Gastrocnemius medialis (tissue), 4 donors: Measurements from ENCODE around the gene MCM7. TPM values are rescaled to one million over a fixed set of nuclear protein-coding genes. Genes with fewer than 3 reads are reported as not detected.

ENCODE experiments used
- ATAC-seq, 2 donors: fragments of 150-250 bp; one replicate each; pipeline ENCODE4 v1.9.1; 2016
- DNase-seq, 2 donors: peaks; one replicate each; pipeline ENCODE4 v3.0.0-alpha.2; 2019
- H3K27ac ChIP-seq, 4 donors: fragments of 200-600 bp; sonication (generic); 1 replicate in 1 of 4; 2 replicates in 3 of 4; pipeline ENCODE4 v1.5.1; 2016 to 2018; ENCODE audit warnings: mild to moderate bottlenecking in 2 of 4, moderate library complexity in 1 of 4
- H3K27me3 ChIP-seq, 3 donors: fragments of 200-600 bp; sonication (generic) in 2 of 3; 1 replicate in 1 of 3; 2 replicates in 2 of 3; pipeline versions ENCODE4 v1.5.1 to v1.6.0; 2016 to 2019; ENCODE audit warnings: mild to moderate bottlenecking in 1 of 3, moderate library complexity in 1 of 3
- H3K36me3 ChIP-seq, 2 donors: fragments of 200-600 bp; sonication (generic) in 1 of 2; one replicate each; pipeline ENCODE4 v1.5.1; 2017 to 2018
- H3K4me1 ChIP-seq, 2 donors: fragments of 200-600 bp; sonication (generic) in 1 of 2; one replicate each; pipeline ENCODE4 v1.5.1; 2016 to 2017; ENCODE audit warnings: mild to moderate bottlenecking in 2 of 2
- H3K4me3 ChIP-seq, 4 donors: fragments of 200-600 bp; sonication (generic) in 3 of 4; 1 replicate in 1 of 4; 2 replicates in 3 of 4; pipeline ENCODE4 v1.5.1; 2016 to 2019; ENCODE audit warnings: mild to moderate bottlenecking in 2 of 4
- H3K9me3 ChIP-seq, 3 donors: fragments of 200-600 bp; sonication (generic) in 2 of 3; 1 replicate in 1 of 3; 2 replicates in 2 of 3; pipeline ENCODE4 v1.5.1; 2016 to 2019
- POLR2A ChIP-seq, 2 donors: fragments of 450-650 bp; IDR thresholded peaks; one replicate each; pipeline ENCODE4 v1.6.1; 2017; ENCODE audit warnings: antibody characterized with exemption in 2 of 2, mild to moderate bottlenecking in 2 of 2, moderate library complexity in 2 of 2
- in situ Hi-C, 4 donors: fragments of 200-750 bp; cut with MboI; loops; one replicate each; pipeline versions ENCODE4 v1.15.0 to v1.8.0; 2017; ENCODE audit warnings: low sequenced_read_pairs in 4 of 4
- intact Hi-C: fragments of 100-400 bp; cut with DNase I; formaldehyde crosslinking; loops from one replicate; pipeline ENCODE4 v1.15.1; 2023; ENCODE audit warnings: low total_unique reads
- microRNA counts, 2 donors: library from miRNA; unstranded; fragments of <30 nt; microRNA quantifications; one replicate each; lab custom pipeline; 2016
- microRNA-seq, 2 donors: library from miRNA; unstranded; fragments of <30 nt; microRNA quantifications; one replicate each; pipeline ENCODE4, GENCODE V29; 2016; ENCODE audit warnings: borderline replicate concordance in 2 of 2
- total RNA-seq, 4 donors: library from RNA; depleted of rRNA; stranded (reverse); fragments of >200 nt; gene quantifications; one replicate each; pipeline versions ENCODE4 v1.1.0 to v1.2.3, GENCODE V29; 2016
- TF ChIP-seq, protein P1 (sequence below), 5 experiments: fragments of 450-650 bp in 3 of 5; fragments of 200-600 bp in 2 of 5; sonication (generic) in 2 of 5; IDR thresholded peaks in 4 of 5; conservative IDR thresholded peaks in 1 of 5; 1 replicate in 4 of 5; 2 replicates in 1 of 5; pipeline ENCODE4 v1.5.1; 2016 to 2019; ENCODE audit warnings: antibody characterized with exemption in 5 of 5, mild to moderate bottlenecking in 3 of 5, moderate library complexity in 3 of 5

MCM7 gene
- total RNA-seq, 4 donors from 2014 or later: 23.9 to 45.7 (median 36.1) TPM

DNA sequence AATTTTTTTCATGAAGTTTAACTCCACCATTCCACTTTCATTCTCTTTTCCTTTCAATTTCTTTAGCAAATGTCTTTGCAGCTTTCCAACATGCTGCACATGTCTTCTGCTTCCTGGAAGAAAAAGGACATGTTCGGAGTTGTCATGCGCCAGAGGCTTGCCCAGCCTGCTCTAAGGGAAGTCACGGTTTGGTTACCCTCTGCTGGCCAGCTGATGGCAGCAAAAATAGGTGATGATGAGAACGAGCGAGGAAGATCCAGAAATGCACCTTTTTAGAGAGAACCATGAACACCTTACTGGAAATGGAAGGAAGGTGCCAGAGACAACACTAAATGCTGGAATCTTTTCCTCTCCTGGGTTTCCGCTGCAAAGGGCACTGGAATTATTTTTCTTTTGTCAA, 56.5 kb downstream of the MCM7 start:
- no peak for DNase-seq
- no peaks in the 10 kb centered on the region for H3K9me3 ChIP-seq
- no peaks in the 10 kb centered on the region for H3K36me3 ChIP-seq
- no peak overlapping the region for H3K4me3 ChIP-seq
- H3K4me1 ChIP-seq: no peaks in the 10 kb centered on the region
- no peak for ATAC-seq
- no peak overlapping the region for H3K27ac ChIP-seq
- intact Hi-C loops (no loop called here), in situ Hi-C loops (no loop called here)
- H3K27me3 ChIP-seq: no peaks in the 10 kb centered on the region
- TF ChIP-seq, protein P1, sequence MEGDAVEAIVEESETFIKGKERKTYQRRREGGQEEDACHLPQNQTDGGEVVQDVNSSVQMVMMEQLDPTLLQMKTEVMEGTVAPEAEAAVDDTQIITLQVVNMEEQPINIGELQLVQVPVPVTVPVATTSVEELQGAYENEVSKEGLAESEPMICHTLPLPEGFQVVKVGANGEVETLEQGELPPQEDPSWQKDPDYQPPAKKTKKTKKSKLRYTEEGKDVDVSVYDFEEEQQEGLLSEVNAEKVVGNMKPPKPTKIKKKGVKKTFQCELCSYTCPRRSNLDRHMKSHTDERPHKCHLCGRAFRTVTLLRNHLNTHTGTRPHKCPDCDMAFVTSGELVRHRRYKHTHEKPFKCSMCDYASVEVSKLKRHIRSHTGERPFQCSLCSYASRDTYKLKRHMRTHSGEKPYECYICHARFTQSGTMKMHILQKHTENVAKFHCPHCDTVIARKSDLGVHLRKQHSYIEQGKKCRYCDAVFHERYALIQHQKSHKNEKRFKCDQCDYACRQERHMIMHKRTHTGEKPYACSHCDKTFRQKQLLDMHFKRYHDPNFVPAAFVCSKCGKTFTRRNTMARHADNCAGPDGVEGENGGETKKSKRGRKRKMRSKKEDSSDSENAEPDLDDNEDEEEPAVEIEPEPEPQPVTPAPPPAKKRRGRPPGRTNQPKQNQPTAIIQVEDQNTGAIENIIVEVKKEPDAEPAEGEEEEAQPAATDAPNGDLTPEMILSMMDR (IDR thresholded peaks at IDR 0.05 in 4 of 5, conservative IDR thresholded peaks at IDR 0.05 in 1 of 5): no peak
- TF ChIP-seq POLR2A (IDR thresholded peaks at IDR 0.05): no peak

MicroRNAs encoded within 50 kb of the gene (microRNA counts, 767-probe panel; counts per million panel counts)
- microRNA hsa-miR-106b-5p (lab: Ali Mortazavi, UCI): 356 to 448 counts per million in 2 donors
- 7,145 to 7,417 counts per million in 2 donors for microRNA hsa-miR-25-3p (lab: Ali Mortazavi, UCI)
- microRNA hsa-miR-93-5p (lab: Ali Mortazavi, UCI): 448 to 2,451 counts per million in 2 donors

Small RNA genes within 50 kb of the gene (microRNA-seq; reads per million reads assigned to microRNA genes)
- gene MIR106B: 607 to 738 reads per million in 2 donors
- gene MIR25: 211 to 225 reads per million in 2 donors
- 1,053 to 1,156 reads per million in 2 donors for gene MIR93

Other genes starting within 250 kb of the MCM7 start
- not detected for gene OR2AE1, start 224.4 kb downstream of the MCM7 start, total RNA-seq
- gene TRIM4, start 181.9 kb downstream of the MCM7 start, total RNA-seq: 10 to 100 TPM in 1 of 4 donors, 1 to 10 TPM in 3; 6.4 to 10.5 (median 7.7) TPM
- not detected for gene GJC3, start 171.8 kb downstream of the MCM7 start, total RNA-seq
- 10 to 100 TPM in 1 of 4 donors, 1 to 10 TPM in 2, not detected in 1; 2.6 to 10.3 (median 4.2) TPM for gene AZGP1, start 125.4 kb downstream of the MCM7 start, total RNA-seq
- 10 to 100 TPM; 15.0 to 17.7 (median 15.5) TPM for gene ZKSCAN1, start 85.8 kb downstream of the MCM7 start, total RNA-seq
- gene ZSCAN21, start 51.6 kb downstream of the MCM7 start, total RNA-seq: 10 to 100 TPM; 14.4 to 26.4 (median 22.3) TPM
- 10 to 100 TPM; 11.2 to 19.2 (median 16.1) TPM for gene ZNF3, start 19.7 kb downstream of the MCM7 start, total RNA-seq
- 10 to 100 TPM; 32.6 to 57.9 (median 39.4) TPM for gene COPS6, start 12.4 kb downstream of the MCM7 start, total RNA-seq
- 10 to 100 TPM in 2 of 4 donors, 1 to 10 TPM in 2; 7.2 to 13.8 (median 10.8) TPM for gene AP4M1, start 246 bp upstream of the MCM7 start, total RNA-seq
- 10 to 100 TPM; 38.6 to 71.7 (median 56.6) TPM for gene TAF6, start 18.0 kb upstream of the MCM7 start, total RNA-seq
- gene CNPY4, start 18.2 kb upstream of the MCM7 start, total RNA-seq: 1 to 10 TPM; 2.0 to 5.0 (median 2.4) TPM
- gene MBLAC1, start 25.6 kb upstream of the MCM7 start, total RNA-seq: 1 to 10 TPM; 1.4 to 7.4 (median 3.1) TPM
- 100 to 1,000 TPM in 3 of 4 donors, 10 to 100 TPM in 1; 97.6 to 141 (median 127) TPM for gene LAMTOR4, start 47.5 kb upstream of the MCM7 start, total RNA-seq
- gene TRAPPC14, start 57.3 kb upstream of the MCM7 start, total RNA-seq: 1 to 10 TPM; 3.0 to 6.1 (median 4.2) TPM
- 1 to 10 TPM in 2 of 4 donors, under 1 TPM in 1, not detected in 1; 0.53 to 1.9 (median 1.6) TPM for gene GAL3ST4, start 67.2 kb upstream of the MCM7 start, total RNA-seq
- 1 to 10 TPM in 1 of 4 donors, not detected in 3; 4.0 TPM for gene GPC2, start 76.0 kb upstream of the MCM7 start, total RNA-seq
- gene STAG3, start 76.5 kb upstream of the MCM7 start, total RNA-seq: 1 to 10 TPM in 1 of 4 donors, under 1 TPM in 1, not detected in 2; 0.13 to 5.5 TPM
- not detected for gene PVRIG, start 118.6 kb upstream of the MCM7 start, total RNA-seq
- not detected for gene SPDYE3, start 206.3 kb upstream of the MCM7 start, total RNA-seq